ENCODE data around the gene VASN.

VASN gene

DNA sequence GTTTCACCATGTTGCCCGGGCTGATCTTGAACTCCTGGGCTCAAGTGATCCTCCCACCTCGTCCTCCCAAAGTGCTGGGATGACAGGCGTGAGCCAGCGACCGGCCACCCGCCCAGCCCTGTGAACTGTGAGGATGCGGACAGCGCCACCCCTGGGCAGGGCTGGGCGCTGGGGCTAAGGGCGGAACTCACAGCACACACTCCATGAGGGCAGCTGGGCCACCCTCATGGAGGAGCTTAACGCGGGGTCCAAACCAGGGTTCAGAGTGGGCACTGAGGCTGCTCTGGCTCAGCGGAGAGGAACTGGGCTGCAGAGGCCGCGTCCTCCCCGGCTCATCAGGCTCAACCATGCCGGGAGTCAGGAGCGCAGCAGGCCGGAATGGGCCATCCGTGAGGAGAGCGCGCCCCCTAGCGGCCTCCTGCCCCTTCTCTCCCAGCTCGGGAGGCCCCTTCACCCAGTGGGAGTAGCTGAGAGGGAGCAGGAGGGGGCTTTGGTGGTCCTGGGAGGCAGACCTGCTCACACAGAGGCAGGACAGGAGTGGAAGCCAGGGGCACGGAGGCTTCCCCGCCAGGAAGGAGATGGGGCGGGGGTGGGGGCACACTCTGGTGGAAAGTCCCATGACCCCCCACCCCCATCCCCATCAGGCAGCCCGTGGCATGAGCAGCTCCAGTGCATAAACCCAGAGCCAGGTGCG, 30.9 kb downstream of the VASN start:
- Histone ChIP-seq H3K4me2 (ENCODE audit: low read depth, low read length) (no peak overlapping the region), H3K4me1 (ENCODE audit: low read length) (no peaks in the 10 kb centered on the region), H3K9me3 (replicated peaks; ENCODE audit: insufficient read depth, low read length) (no peaks in the 10 kb centered on the region), H3K9ac (ENCODE audit: low read length) (no peak overlapping the region), H3K36me3 (replicated peaks; ENCODE audit: insufficient read depth, low read length) (peaks cover under 1% of the 10 kb centered on the region), H4K20me1 (ENCODE audit: insufficient read depth, low read length) (no peaks in the 10 kb centered on the region), H3K4me3 (ENCODE audit: low read length) (no peak overlapping the region), H2AFZ (ENCODE audit: low read length) (no peak overlapping the region), H3K27ac (ENCODE audit: low read length) (no peak overlapping the region), H3K27me3 (replicated peaks; ENCODE audit: insufficient read depth, low read length) (no peaks in the 10 kb centered on the region), H3K9me2 (replicated peaks; ENCODE audit: insufficient read depth, low read length) (no peaks in the 10 kb centered on the region), H3K79me2 (ENCODE audit: low read length) (peaks cover 48% of the 10 kb centered on the region), H3F3A (ENCODE audit: insufficient read depth, low read length) (no peaks in the 10 kb centered on the region; the same call in 1 of the 2 replicates)
- DNase-seq = no peak
- TF ChIP-seq, protein P1, sequence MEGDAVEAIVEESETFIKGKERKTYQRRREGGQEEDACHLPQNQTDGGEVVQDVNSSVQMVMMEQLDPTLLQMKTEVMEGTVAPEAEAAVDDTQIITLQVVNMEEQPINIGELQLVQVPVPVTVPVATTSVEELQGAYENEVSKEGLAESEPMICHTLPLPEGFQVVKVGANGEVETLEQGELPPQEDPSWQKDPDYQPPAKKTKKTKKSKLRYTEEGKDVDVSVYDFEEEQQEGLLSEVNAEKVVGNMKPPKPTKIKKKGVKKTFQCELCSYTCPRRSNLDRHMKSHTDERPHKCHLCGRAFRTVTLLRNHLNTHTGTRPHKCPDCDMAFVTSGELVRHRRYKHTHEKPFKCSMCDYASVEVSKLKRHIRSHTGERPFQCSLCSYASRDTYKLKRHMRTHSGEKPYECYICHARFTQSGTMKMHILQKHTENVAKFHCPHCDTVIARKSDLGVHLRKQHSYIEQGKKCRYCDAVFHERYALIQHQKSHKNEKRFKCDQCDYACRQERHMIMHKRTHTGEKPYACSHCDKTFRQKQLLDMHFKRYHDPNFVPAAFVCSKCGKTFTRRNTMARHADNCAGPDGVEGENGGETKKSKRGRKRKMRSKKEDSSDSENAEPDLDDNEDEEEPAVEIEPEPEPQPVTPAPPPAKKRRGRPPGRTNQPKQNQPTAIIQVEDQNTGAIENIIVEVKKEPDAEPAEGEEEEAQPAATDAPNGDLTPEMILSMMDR (IDR thresholded peaks at IDR 0.05; ENCODE audit: low read length) = peak; percentile 53
- TF ChIP-seq EZH2 (optimal IDR thresholded peaks at IDR 0.05; ENCODE audit: low read depth, low read length) = no peak

DNA sequence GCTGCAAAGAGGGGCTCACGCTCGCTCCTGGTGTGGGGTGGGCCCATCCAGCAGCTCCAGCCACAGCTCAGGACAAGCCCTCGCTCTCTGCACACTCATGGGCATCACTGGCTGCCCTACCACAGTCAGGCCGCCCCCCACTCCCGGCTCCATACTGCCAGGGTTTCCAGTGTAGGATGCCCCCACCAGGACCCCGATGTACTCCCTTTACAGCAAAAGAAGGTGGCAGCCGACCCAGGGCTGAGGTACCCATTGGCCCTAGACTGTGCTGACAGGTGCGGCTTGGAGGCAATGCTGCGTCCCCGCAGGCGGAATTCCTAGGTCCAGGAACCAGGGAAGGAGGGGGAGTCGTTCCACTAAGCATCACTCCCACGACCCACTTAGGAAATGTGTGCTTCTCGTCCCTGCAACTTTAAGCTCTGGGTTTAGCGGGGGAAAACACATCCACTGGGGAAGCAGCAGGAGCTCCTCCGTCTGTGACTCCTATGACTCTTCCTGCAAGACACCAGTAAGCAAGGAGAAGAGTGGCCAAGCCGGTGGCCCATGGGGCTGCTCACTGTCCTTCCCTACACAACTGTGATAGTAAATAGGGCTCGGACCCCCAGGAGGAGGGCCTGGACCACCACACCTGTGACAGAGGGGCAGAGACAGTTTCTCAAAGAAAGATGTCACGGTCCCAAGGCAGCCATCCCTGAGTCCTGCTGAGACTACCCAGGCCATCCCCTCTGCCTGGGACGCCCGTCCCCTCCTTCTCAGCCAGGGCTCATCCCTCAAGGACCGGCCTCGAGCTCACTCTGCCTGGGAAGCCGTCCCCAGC, 31.7 kb downstream of the VASN start:
- H3K27me3 ChIP-seq (replicated peaks; ENCODE audit: insufficient read depth, low read length) = no peaks in the 10 kb centered on the region
- no peaks in the 10 kb centered on the region for H3K9me3 ChIP-seq (replicated peaks; ENCODE audit: insufficient read depth, low read length)
- no peak overlapping the region for H3K27ac ChIP-seq (ENCODE audit: low read length)
- no peak for DNase-seq
- H3K36me3 ChIP-seq (replicated peaks; ENCODE audit: insufficient read depth, low read length) = peaks cover 8% of the 10 kb centered on the region
- no peak overlapping the region for H3K9ac ChIP-seq (ENCODE audit: low read length)
- no peak overlapping the region for H2AFZ ChIP-seq (ENCODE audit: low read length)
- H3K4me1 ChIP-seq (ENCODE audit: low read length) = no peaks in the 10 kb centered on the region
- H4K20me1 ChIP-seq (ENCODE audit: insufficient read depth, low read length) = no peaks in the 10 kb centered on the region
- H3K9me2 ChIP-seq (replicated peaks; ENCODE audit: insufficient read depth, low read length) = no peaks in the 10 kb centered on the region
- H3K4me2 ChIP-seq (ENCODE audit: low read depth, low read length) = no peak overlapping the region
- no peaks in the 10 kb centered on the region; the same call in 1 of the 2 replicates for H3F3A ChIP-seq (ENCODE audit: insufficient read depth, low read length)
- H3K4me3 ChIP-seq (ENCODE audit: low read length) = no peak overlapping the region
- TF ChIP-seq, protein P1 (IDR thresholded peaks at IDR 0.05; ENCODE audit: low read length) = no peak
- TF ChIP-seq EZH2phosphoT487 (IDR thresholded peaks at IDR 0.05; ENCODE audit: low read length) (no peak), EZH2 (optimal IDR thresholded peaks at IDR 0.05; ENCODE audit: low read depth, low read length) (no peak)
- H3K79me2 ChIP-seq (ENCODE audit: low read length) = peaks cover 56% of the 10 kb centered on the region

DNA sequence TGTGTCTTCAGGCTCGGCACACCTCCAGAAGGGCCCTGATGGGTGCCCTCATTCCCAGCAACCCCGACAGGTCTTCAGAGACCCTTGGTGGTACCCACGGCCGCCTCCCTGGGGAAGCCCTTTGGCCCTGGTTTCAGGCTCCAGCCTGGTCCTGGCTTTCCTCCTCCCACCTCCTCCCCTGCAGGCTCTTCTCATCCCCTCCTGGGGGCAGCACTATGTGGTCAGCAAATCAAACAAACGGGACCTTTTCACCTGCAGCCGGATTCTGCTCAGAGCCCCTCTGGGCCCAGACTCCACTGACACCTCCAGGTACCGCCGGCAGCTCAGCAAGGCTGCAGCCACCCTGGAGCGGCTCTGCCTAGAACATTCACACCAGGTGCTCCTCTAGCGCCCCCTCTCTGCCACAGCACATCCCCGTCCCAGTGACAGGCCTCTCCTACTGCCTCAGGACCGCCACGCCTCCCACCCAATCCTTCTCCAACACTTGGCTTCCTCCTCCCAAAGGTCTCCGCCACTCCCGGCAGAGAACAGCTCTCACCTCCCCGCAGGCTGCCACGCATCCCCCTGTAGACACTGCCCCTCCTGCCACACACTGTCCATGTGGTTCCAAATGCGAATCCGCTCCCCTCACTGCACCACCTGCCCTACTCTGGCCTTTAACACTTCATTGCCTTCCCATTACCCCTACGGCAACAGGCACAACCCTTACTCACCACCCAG, 32.8 kb downstream of the VASN start:
- no peak for DNase-seq
- H3K4me1 ChIP-seq (ENCODE audit: low read length) = no peaks in the 10 kb centered on the region
- no peaks in the 10 kb centered on the region for H3K9me2 ChIP-seq (replicated peaks; ENCODE audit: insufficient read depth, low read length)
- H3K9ac ChIP-seq (ENCODE audit: low read length) = no peak overlapping the region
- H3K36me3 ChIP-seq (replicated peaks; ENCODE audit: insufficient read depth, low read length) = peaks cover 14% of the 10 kb centered on the region
- H3K27ac ChIP-seq (ENCODE audit: low read length) = no peak overlapping the region
- H3F3A ChIP-seq (ENCODE audit: insufficient read depth, low read length) = no peaks in the 10 kb centered on the region; the same call in 1 of the 2 replicates
- no peak overlapping the region for H3K4me2 ChIP-seq (ENCODE audit: low read depth, low read length)
- no peaks in the 10 kb centered on the region for H3K9me3 ChIP-seq (replicated peaks; ENCODE audit: insufficient read depth, low read length)
- H3K4me3 ChIP-seq (ENCODE audit: low read length) = no peak overlapping the region
- no peak overlapping the region for H2AFZ ChIP-seq (ENCODE audit: low read length)
- H3K79me2 ChIP-seq (ENCODE audit: low read length) = peaks cover 61% of the 10 kb centered on the region
- H3K27me3 ChIP-seq (replicated peaks; ENCODE audit: insufficient read depth, low read length) = no peaks in the 10 kb centered on the region
- no peak for TF ChIP-seq EZH2 (optimal IDR thresholded peaks at IDR 0.05; ENCODE audit: low read depth, low read length)
- TF ChIP-seq, protein P1 (IDR thresholded peaks at IDR 0.05; ENCODE audit: low read length) = peak; percentile 62
- no peak for TF ChIP-seq EZH2phosphoT487 (IDR thresholded peaks at IDR 0.05; ENCODE audit: low read length)
- 0 out of 2 replicates have a peak, but pooled peaks cover under 1% of the 10 kb centered on the region for H4K20me1 ChIP-seq (ENCODE audit: insufficient read depth, low read length)
